Measurements from ENCODE around the gene SANBR. TPM values are rescaled to one million over a fixed set of nuclear protein-coding genes. Genes with fewer than 3 reads are reported as not detected.

SANBR gene
- total RNA-seq (9.0 TPM), polyA plus RNA-seq (ENCODE audit: insufficient read depth, low read depth, low replicate concordance) (1.6 TPM)
- long read RNA-seq, donor 1 = 0 reads
- long read RNA-seq, donor 2 = 0 reads
- long read RNA-seq, donor 3 = 0 reads
- long read RNA-seq, donor 4, full-length matches to known transcripts = 1 of 1 reads
- long read RNA-seq, donor 4, partial matches to known transcripts = 0 of 1 reads
- long read RNA-seq, donor 4, other reads (novel, unspliced or antisense) = 0 of 1 reads
- long read RNA-seq, donor 5 = 0 reads
- long read RNA-seq, donor 6 = 0 reads
- long read RNA-seq, donor 7, full-length matches to known transcripts = 1 of 5 reads
- long read RNA-seq, donor 7, partial matches to known transcripts = 0 of 5 reads
- long read RNA-seq, donor 7, other reads (novel, unspliced or antisense) = 4 of 5 reads
- long read RNA-seq, donor 8 = 0 reads
- long read RNA-seq, donor 9 = 0 reads
- long read RNA-seq, donor 10 = 0 reads

DNA sequence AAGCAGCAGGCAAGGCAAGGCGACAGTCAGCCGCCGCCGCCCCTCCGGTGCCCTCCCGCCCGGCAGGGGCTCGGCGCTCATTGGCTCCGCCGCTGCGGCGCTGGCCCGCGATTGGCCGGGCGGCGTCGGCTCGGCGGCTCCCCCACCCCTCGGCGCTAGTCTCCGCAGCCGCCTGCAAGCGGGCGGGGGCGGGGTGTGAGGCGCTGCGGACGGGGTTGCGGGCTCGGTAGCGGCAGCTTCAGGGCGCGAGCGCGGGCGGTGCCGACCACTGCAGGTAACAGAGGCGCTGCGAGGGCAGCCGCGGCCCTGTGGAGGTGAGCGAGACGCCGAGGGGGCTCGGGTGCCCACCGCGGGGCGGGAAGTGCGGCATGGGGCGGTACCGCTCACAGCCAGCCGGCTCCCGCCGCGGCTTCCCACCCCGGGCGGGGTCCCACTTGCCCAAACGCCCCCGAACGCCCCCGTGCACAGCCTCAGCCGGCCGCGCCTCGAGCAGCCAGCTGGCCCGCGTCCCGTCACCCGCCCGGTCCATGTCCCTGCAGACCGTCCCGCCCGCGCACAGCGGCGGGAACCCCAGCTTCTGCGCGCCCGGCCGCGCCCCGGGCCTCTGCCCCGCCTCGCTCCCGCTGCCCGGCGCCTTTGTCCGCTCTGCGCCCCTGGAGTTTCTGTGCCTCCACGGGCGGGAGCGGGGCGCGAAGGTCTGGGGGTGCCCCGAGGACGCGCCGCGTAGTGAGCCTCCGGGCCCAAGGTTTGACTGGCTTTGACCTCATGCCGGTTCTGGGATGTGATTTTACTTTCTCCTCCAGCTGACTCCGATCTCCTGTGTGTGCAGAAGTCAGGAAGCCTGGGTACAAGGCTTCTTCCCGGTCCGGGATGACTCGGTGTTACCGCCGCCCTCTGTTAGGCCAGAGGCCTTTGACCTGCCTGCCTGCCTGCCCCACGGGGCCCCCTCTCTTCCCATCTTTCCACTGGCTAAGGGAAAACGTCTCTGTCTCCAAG lies at the start of gene SANBR:
TSS of gene SANBR (plus strand) at position 158 of the 996 bp plus-strand sequence. CDS start 4,480 bp downstream, outside the sequence.
- H3K9me3 ChIP-seq (ENCODE audit: control insufficient read depth in 2 of 3, insufficient read depth in 1 of 3, low read length in 3 of 3) = no peaks in the 10 kb centered on the region
- no peak for TF ChIP-seq CTCF (IDR thresholded peaks at IDR 0.05; ENCODE audit: borderline replicate concordance, extremely low read depth, insufficient read depth)
- H3K9ac ChIP-seq (ENCODE audit: low read length in 3 of 3) = peak within 1 kb of the TSS; percentile 29 to 65 (median 54)
- no peaks in the 10 kb centered on the region for H3K36me3 ChIP-seq (ENCODE audit: control insufficient read depth in 2 of 3, insufficient read depth in 3 of 3, low read length in 3 of 3)
- FAIRE-seq (no peak), DNase-seq (peak; percentile 91 to 96 (median 94))
- intact Hi-C loops (cut with DNase I) = no loop called here
- H3K4me3 ChIP-seq (ENCODE audit: low read length in 3 of 3) = peak within 1 kb of the TSS; percentile 70 to 73 (median 70)
- no peaks in the 10 kb centered on the region for H3K27me3 ChIP-seq (ENCODE audit: control insufficient read depth, insufficient read depth, low read length)
- peak within 1 kb of the TSS; percentile 36 to 69 for H3K27ac ChIP-seq (ENCODE audit: low read depth in 2 of 2, low read length in 2 of 2)
- H3K4me1 ChIP-seq (ENCODE audit: control insufficient read depth in 2 of 3, insufficient read depth in 2 of 3, low read depth in 1 of 3, low read length in 3 of 3) = no peaks in the 10 kb centered on the region

- FAIRE-seq (no peak), DNase-seq (no peak)
- no peak overlapping the region for H3K9ac ChIP-seq (ENCODE audit: low read length in 3 of 3)
- H3K36me3 ChIP-seq (ENCODE audit: control insufficient read depth in 2 of 3, insufficient read depth in 3 of 3, low read length in 3 of 3) = no peaks in the 10 kb centered on the region
- no peak overlapping the region for H3K27ac ChIP-seq (ENCODE audit: low read depth in 2 of 2, low read length in 2 of 2)
- peaks cover 0 to 7% (median 0%) of the 10 kb centered on the region in 3 donors for H3K4me1 ChIP-seq (ENCODE audit: control insufficient read depth in 2 of 3, insufficient read depth in 2 of 3, low read depth in 1 of 3, low read length in 3 of 3)
- intact Hi-C loops (cut with DNase I) = no loop called here
- H3K27me3 ChIP-seq (ENCODE audit: control insufficient read depth, insufficient read depth, low read length) = no peaks in the 10 kb centered on the region
- H3K9me3 ChIP-seq (ENCODE audit: control insufficient read depth in 2 of 3, insufficient read depth in 1 of 3, low read length in 3 of 3) = no peaks in the 10 kb centered on the region
- no peak for TF ChIP-seq CTCF (IDR thresholded peaks at IDR 0.05; ENCODE audit: borderline replicate concordance, extremely low read depth, insufficient read depth)
- H3K4me3 ChIP-seq (ENCODE audit: low read length in 3 of 3) = peak overlapping the region in 2 of 3 donors; percentile 89 to 99
These were observed 49.7 kb upstream of the SANBR start for GRCh38 chr2:61015976-61016375.

DNA sequence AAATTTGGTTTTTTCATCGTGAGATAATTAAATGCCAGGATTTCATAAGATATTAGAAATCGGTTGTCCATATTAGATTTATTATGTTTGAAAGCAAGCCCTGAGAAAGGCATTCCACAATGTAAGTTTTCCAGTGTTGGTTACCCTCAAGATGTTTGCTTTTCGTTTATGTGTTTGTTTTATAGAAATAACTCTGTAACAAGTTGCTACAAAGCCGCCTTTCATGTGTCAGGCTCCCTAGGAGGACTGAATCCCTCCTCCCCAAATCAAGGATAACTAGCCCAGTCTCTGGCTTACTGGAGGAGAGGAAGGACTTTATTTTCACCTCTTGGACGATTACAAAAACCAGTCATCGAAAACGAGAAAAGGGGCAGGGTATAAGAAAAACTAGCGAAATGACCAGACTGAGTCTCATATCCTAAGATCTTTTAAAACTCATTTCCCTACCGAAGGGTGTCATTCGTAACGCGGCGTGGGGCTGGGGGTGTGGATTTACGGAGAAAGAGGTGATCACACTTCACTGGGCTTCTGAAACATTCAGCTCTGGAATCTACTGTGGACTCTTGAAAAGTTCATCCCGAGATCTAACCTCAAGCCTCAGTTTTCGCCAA lies 49.2 kb upstream of the SANBR start:
- no peaks in the 10 kb centered on the region for H3K9me3 ChIP-seq (ENCODE audit: control insufficient read depth in 2 of 3, insufficient read depth in 1 of 3, low read length in 3 of 3)
- H3K9ac ChIP-seq (ENCODE audit: low read length in 3 of 3) = peak overlapping the region; percentile 95 to 100 (median 97)
- intact Hi-C loops (cut with DNase I) = no loop called here
- H3K27me3 ChIP-seq (ENCODE audit: control insufficient read depth, insufficient read depth, low read length) = no peaks in the 10 kb centered on the region
- no peaks in the 10 kb centered on the region for H3K36me3 ChIP-seq (ENCODE audit: control insufficient read depth in 2 of 3, insufficient read depth in 3 of 3, low read length in 3 of 3)
- peak overlapping the region; percentile 85 to 86 for H3K27ac ChIP-seq (ENCODE audit: low read depth in 2 of 2, low read length in 2 of 2)
- DNase-seq (no peak), FAIRE-seq (no peak)
- H3K4me1 ChIP-seq (ENCODE audit: control insufficient read depth in 2 of 3, insufficient read depth in 2 of 3, low read depth in 1 of 3, low read length in 3 of 3) = peaks cover 0 to 7% (median 0%) of the 10 kb centered on the region in 3 donors
- H3K4me3 ChIP-seq (ENCODE audit: low read length in 3 of 3) = peak overlapping the region; percentile 89 to 99 (median 99)
- no peak for TF ChIP-seq CTCF (IDR thresholded peaks at IDR 0.05; ENCODE audit: borderline replicate concordance, extremely low read depth, insufficient read depth)

Measured in kidney (tissue), 22 donors.